ENCODE results near the gene DNAH2. TPM values are rescaled to one million over a fixed set of nuclear protein-coding genes. Genes with fewer than 3 reads are reported as not detected.

Gene DNAH2
- polyA plus RNA-seq, 1 donor from 2014 or later = 2.0 TPM

DNA sequence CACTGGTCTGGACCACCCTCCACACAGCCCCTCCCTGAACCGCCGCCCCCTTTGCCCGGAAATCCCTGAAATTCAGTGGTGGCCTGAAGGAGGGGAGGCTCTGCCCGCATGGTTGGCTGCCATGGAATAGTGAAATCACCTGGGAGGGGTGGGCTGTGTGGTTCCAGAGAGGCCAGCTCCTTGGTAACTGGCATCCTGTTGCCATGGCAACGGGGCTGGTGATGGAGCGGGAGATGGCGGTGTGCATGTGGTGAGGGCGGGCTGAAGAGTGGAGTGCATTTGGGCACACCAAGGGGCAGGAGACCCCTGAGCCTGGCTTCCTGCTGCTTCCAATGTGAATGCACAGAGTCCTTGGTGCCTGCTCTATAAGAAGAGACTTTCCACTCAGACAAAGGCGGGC is 10.1 kb upstream of the DNAH2 start:
- peaks cover 37% of the 10 kb centered on the region for H3K79me2 ChIP-seq (replicated peaks; ENCODE audit: insufficient read depth, low read length)
- H4K20me1 ChIP-seq (ENCODE audit: insufficient read depth) = peaks cover 3% of the 10 kb centered on the region
- TF ChIP-seq RAD21 (conservative IDR thresholded peaks at IDR 0.05) = no peak
- TF ChIP-seq POLR2AphosphoS5 (IDR thresholded peaks at IDR 0.05) = peak; percentile 26
- TF ChIP-seq CTCF (IDR thresholded peaks at IDR 0.05; ENCODE audit: poor library complexity, severe bottlenecking) = no peak
- TF ChIP-seq, protein P1, sequence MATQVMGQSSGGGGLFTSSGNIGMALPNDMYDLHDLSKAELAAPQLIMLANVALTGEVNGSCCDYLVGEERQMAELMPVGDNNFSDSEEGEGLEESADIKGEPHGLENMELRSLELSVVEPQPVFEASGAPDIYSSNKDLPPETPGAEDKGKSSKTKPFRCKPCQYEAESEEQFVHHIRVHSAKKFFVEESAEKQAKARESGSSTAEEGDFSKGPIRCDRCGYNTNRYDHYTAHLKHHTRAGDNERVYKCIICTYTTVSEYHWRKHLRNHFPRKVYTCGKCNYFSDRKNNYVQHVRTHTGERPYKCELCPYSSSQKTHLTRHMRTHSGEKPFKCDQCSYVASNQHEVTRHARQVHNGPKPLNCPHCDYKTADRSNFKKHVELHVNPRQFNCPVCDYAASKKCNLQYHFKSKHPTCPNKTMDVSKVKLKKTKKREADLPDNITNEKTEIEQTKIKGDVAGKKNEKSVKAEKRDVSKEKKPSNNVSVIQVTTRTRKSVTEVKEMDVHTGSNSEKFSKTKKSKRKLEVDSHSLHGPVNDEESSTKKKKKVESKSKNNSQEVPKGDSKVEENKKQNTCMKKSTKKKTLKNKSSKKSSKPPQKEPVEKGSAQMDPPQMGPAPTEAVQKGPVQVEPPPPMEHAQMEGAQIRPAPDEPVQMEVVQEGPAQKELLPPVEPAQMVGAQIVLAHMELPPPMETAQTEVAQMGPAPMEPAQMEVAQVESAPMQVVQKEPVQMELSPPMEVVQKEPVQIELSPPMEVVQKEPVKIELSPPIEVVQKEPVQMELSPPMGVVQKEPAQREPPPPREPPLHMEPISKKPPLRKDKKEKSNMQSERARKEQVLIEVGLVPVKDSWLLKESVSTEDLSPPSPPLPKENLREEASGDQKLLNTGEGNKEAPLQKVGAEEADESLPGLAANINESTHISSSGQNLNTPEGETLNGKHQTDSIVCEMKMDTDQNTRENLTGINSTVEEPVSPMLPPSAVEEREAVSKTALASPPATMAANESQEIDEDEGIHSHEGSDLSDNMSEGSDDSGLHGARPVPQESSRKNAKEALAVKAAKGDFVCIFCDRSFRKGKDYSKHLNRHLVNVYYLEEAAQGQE (IDR thresholded peaks at IDR 0.05; ENCODE audit: borderline replicate concordance) = peak; percentile 28
- TF ChIP-seq EP300 (conservative IDR thresholded peaks at IDR 0.05; ENCODE audit: poor library complexity, severe bottlenecking) = no peak
- TF ChIP-seq EZH2 (IDR thresholded peaks at IDR 0.05; ENCODE audit: borderline replicate concordance, insufficient read depth, low read length, poor library complexity, severe bottlenecking) = no peak
- no peak for TF ChIP-seq SMC3 (conservative IDR thresholded peaks at IDR 0.05; ENCODE audit: poor library complexity)
- TF ChIP-seq TAF1 (IDR thresholded peaks at IDR 0.05; ENCODE audit: low read depth) = no peak
- peak; percentile 76 for TF ChIP-seq MXI1 (conservative IDR thresholded peaks at IDR 0.05; ENCODE audit: poor library complexity, severe bottlenecking)
- H3K27ac ChIP-seq (ENCODE audit: low read length) = peak overlapping the region; percentile 95
- no peaks in the 10 kb centered on the region for H3K27me3 ChIP-seq (ENCODE audit: insufficient read depth, low read depth, low read length)
- H3K9me3 ChIP-seq (ENCODE audit: low read length) = no peaks in the 10 kb centered on the region
- no peak overlapping the region for H2AFZ ChIP-seq (ENCODE audit: low read depth, low read length)
- H3K9ac ChIP-seq (ENCODE audit: low read length) = peak overlapping the region; percentile 93
- H3F3A ChIP-seq (ENCODE audit: insufficient read depth, low read length, poor library complexity, severe bottlenecking) = peaks cover 6% of the 10 kb centered on the region
- peak overlapping the region; percentile 97 for H3K4me2 ChIP-seq (ENCODE audit: low read length)
- H3K36me3 ChIP-seq (ENCODE audit: insufficient read depth, low read length) = no peaks in the 10 kb centered on the region
- H3K4me3 ChIP-seq (ENCODE audit: low read length) = peak overlapping the region; percentile 98
- no peaks in the 10 kb centered on the region for H3K9me2 ChIP-seq (ENCODE audit: insufficient read depth, low read length)

- Histone ChIP-seq H3F3A (ENCODE audit: insufficient read depth, low read length, poor library complexity, severe bottlenecking) (peaks cover 11% of the 10 kb centered on the region), H3K9ac (ENCODE audit: low read length) (peak overlapping the region; percentile 93), H3K27me3 (ENCODE audit: insufficient read depth, low read depth, low read length) (no peaks in the 10 kb centered on the region), H3K36me3 (ENCODE audit: insufficient read depth, low read length) (no peaks in the 10 kb centered on the region), H3K27ac (ENCODE audit: low read length) (peak overlapping the region; percentile 95), H4K20me1 (ENCODE audit: insufficient read depth) (peaks cover 3% of the 10 kb centered on the region), H2AFZ (ENCODE audit: low read depth, low read length) (no peak overlapping the region), H3K79me2 (replicated peaks; ENCODE audit: insufficient read depth, low read length) (peaks cover 37% of the 10 kb centered on the region), H3K9me3 (ENCODE audit: low read length) (no peaks in the 10 kb centered on the region), H3K9me2 (ENCODE audit: insufficient read depth, low read length) (no peaks in the 10 kb centered on the region), H3K4me3 (ENCODE audit: low read length) (peak overlapping the region; percentile 98), H3K4me2 (ENCODE audit: low read length) (peak overlapping the region; percentile 97)
- TF ChIP-seq TAF1 (IDR thresholded peaks at IDR 0.05; ENCODE audit: low read depth) = no peak
- TF ChIP-seq RAD21 (conservative IDR thresholded peaks at IDR 0.05) = no peak
- no peak for TF ChIP-seq MXI1 (conservative IDR thresholded peaks at IDR 0.05; ENCODE audit: poor library complexity, severe bottlenecking)
- TF ChIP-seq EP300 (conservative IDR thresholded peaks at IDR 0.05; ENCODE audit: poor library complexity, severe bottlenecking) = no peak
- no peak for TF ChIP-seq CTCF (IDR thresholded peaks at IDR 0.05; ENCODE audit: poor library complexity, severe bottlenecking)
- no peak for TF ChIP-seq POLR2AphosphoS5 (IDR thresholded peaks at IDR 0.05)
- TF ChIP-seq, protein P1 (IDR thresholded peaks at IDR 0.05; ENCODE audit: borderline replicate concordance) = no peak
- TF ChIP-seq SMC3 (conservative IDR thresholded peaks at IDR 0.05; ENCODE audit: poor library complexity) = no peak
- no peak for TF ChIP-seq EZH2 (IDR thresholded peaks at IDR 0.05; ENCODE audit: borderline replicate concordance, insufficient read depth, low read length, poor library complexity, severe bottlenecking)
Measured at GRCh38 chr17:7707858-7708750, 9.4 kb upstream of the DNAH2 start.
